ENCODE measurements around the gene IFT74.
"Not testable (repeated sequence)": the region's sequence is repeated elsewhere in the genome, so short reads cannot be mapped to it uniquely, and the experiment has no call there.

IFT74 gene

GRCh38 chr9:27073841-27074728, 117.9 kb downstream of the IFT74 start:
- no peak for DNase-seq (ENCODE audit: low spot score)

GRCh38 chr9:27078685-27079084, 122.5 kb downstream of the IFT74 start:
- DNase-seq (ENCODE audit: low spot score) = no peak

- no peak for DNase-seq (ENCODE audit: low spot score)
Measured at GRCh38 chr9:27085456-27085855, 129.2 kb downstream of the IFT74 start.

GRCh38 chr9:27086818-27087680, 130.8 kb downstream of the IFT74 start:
- no peak for DNase-seq (ENCODE audit: low spot score)

GRCh38 chr9:27088981-27089380, 132.8 kb downstream of the IFT74 start:
- no peak for DNase-seq (ENCODE audit: low spot score)

GRCh38 chr9:27089706-27090105, 133.5 kb downstream of the IFT74 start:
- DNase-seq (ENCODE audit: low spot score) = no peak

- DNase-seq (ENCODE audit: low spot score) = no peak
Measured at GRCh38 chr9:27090231-27090630, 134.0 kb downstream of the IFT74 start.

GRCh38 chr9:27090711-27091110, 134.5 kb downstream of the IFT74 start:
- no peak for DNase-seq (ENCODE audit: low spot score)

GRCh38 chr9:27092496-27092895, 136.3 kb downstream of the IFT74 start:
- DNase-seq (ENCODE audit: low spot score) = not testable (repeated sequence)

GRCh38 chr9:27093384-27094067, 137.3 kb downstream of the IFT74 start:
- DNase-seq (ENCODE audit: low spot score) = not testable (repeated sequence)

- no peak for DNase-seq (ENCODE audit: low spot score)
Measured at GRCh38 chr9:27094640-27095298, 138.6 kb downstream of the IFT74 start.

- DNase-seq (ENCODE audit: low spot score) = no peak
Measured at GRCh38 chr9:27107241-27107640, 151.0 kb downstream of the IFT74 start.

GRCh38 chr9:27108981-27109541, 152.8 kb downstream of the IFT74 start, which contains the start of gene TEK:
Gene TEK (plus strand): TSS chr9:27109225. CDS start chr9:27109591, 366 bp downstream.
- DNase-seq (ENCODE audit: low spot score) = no peak

- DNase-seq (ENCODE audit: low spot score) = no peak
Measured at GRCh38 chr9:27109621-27110020, 153.4 kb downstream of the IFT74 start.

- DNase-seq (ENCODE audit: low spot score) = no peak
Measured at GRCh38 chr9:27110181-27110580, 154.0 kb downstream of the IFT74 start.

GRCh38 chr9:27112235-27112634, 156.0 kb downstream of the IFT74 start:
- DNase-seq (ENCODE audit: low spot score) = no peak
